Skeletal muscle satellite cell (primary cell): ENCODE results near the gene TAF1C.
A peak's percentile ranks its signal among the peaks of the same experiment; 100 is the strongest.

ENCODE experiments used
- H3K27me3 ChIP-seq: 2 replicates; pipeline ENCODE4 v1.7.0; 2013; ENCODE audit warnings: low read length; ENCODE audit not compliant: control insufficient read depth, insufficient read depth
- H3K36me3 ChIP-seq: 2 replicates; pipeline ENCODE4 v1.7.0; 2013; ENCODE audit warnings: mild to moderate bottlenecking, control low read depth, low read length; ENCODE audit not compliant: insufficient read depth
- H3K4me1 ChIP-seq: 2 replicates; pipeline ENCODE4 v1.7.0; 2013; ENCODE audit warnings: low read length; ENCODE audit not compliant: control insufficient read depth, insufficient read depth
- H3K4me2 ChIP-seq: 2 replicates; pipeline ENCODE4 v1.7.0; 2013; ENCODE audit warnings: mild to moderate bottlenecking, low read length
- H3K4me3 ChIP-seq: 2 replicates; pipeline ENCODE4 v1.7.0; 2013; ENCODE audit warnings: low read length
- H3K9ac ChIP-seq: 2 replicates; pipeline ENCODE4 v1.7.0; 2013; ENCODE audit warnings: mild to moderate bottlenecking, low read depth, low read length, moderate library complexity
- H3K9me3 ChIP-seq: replicated peaks from 2 replicates; pipeline ENCODE4 v1.7.0; 2013; ENCODE audit warnings: mild to moderate bottlenecking, control low read depth, low read length

TAF1C gene

DNA sequence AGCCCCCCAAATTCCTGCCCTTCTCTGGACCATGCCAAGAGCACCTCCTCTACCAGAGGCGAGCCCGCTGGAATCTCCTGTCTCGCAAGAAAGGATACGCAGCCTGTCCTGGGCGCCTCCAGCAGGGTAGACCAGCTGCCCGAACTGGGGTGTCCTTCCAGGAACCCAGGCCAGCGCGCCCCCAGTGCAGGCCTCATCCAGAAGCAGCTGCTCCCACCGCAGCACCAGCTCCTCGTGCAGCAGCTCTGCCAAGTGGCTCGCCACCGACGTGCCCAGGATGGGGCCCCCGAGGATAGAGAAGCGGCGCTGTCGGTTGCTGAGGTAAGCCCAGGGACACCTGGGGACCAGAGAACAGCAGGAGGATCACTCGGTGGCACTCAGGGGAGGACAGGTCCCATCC lies 4.8 kb downstream of the TAF1C start:
- Histone ChIP-seq H3K4me3 (no peak overlapping the region), H3K9me3 (no peaks in the 10 kb centered on the region), H3K9ac (no peak overlapping the region), H3K27me3 (no peaks in the 10 kb centered on the region), H3K4me2 (no peak overlapping the region), H3K4me1 (peaks cover 17% of the 10 kb centered on the region), H3K36me3 (peaks cover 55% of the 10 kb centered on the region)

- H3K9ac ChIP-seq: no peak overlapping the region
- H3K27me3 ChIP-seq: no peaks in the 10 kb centered on the region
- H3K36me3 ChIP-seq: peaks cover 55% of the 10 kb centered on the region
- H3K4me3 ChIP-seq: no peak overlapping the region
- H3K4me2 ChIP-seq: no peak overlapping the region
- H3K4me1 ChIP-seq: peaks cover 25% of the 10 kb centered on the region
- H3K9me3 ChIP-seq: no peaks in the 10 kb centered on the region
Measured at GRCh38 chr16:84181144-84181915, 5.5 kb downstream of the TAF1C start.

DNA sequence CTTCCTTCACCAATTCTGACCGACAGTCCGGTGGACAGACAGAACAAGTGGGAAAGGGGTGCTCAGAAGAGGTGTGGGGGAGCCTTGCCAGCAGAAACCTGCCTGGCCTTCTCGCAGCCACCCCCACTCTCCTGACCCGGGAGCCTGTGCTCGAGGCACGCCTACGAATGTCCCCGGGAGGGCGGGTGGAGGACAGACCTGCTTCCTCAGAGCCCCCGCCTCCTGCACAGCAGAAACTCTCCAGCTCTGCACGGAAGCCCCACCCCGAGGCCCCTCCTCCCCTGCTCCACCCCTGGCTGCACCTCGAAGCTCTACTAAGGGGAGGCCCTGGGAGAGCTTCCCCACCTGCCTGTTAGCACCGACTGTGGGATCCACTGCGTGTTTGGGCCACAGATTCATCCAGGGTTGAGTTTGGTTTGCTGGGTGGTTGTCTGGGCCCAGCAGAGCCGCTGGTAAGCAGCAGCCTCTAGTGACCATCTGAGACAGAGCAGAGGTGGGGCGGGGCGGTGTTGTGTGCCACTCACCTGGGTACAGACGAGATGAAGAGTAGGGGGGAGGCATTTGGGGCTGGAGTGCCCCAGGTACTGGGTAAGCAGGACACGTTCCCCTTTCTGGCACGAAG lies 6.2 kb downstream of the TAF1C start:
- Histone ChIP-seq H3K4me2 (no peak overlapping the region), H3K9ac (no peak overlapping the region), H3K9me3 (no peaks in the 10 kb centered on the region), H3K4me1 (peaks cover 27% of the 10 kb centered on the region), H3K36me3 (peaks cover 55% of the 10 kb centered on the region), H3K27me3 (no peaks in the 10 kb centered on the region), H3K4me3 (no peak overlapping the region)

GRCh38 chr16:84179612-84180320 lies 7.1 kb downstream of the TAF1C start:
- no peak overlapping the region for H3K9ac ChIP-seq
- no peaks in the 10 kb centered on the region for H3K9me3 ChIP-seq
- peaks cover 51% of the 10 kb centered on the region for H3K36me3 ChIP-seq
- peaks cover 32% of the 10 kb centered on the region for H3K4me1 ChIP-seq
- no peak overlapping the region for H3K4me3 ChIP-seq
- H3K4me2 ChIP-seq: no peak overlapping the region
- H3K27me3 ChIP-seq: no peaks in the 10 kb centered on the region

GRCh38 chr16:84178892-84179611 lies 7.8 kb downstream of the TAF1C start:
- Histone ChIP-seq H3K4me1 (peaks cover 32% of the 10 kb centered on the region), H3K4me3 (no peak overlapping the region), H3K9me3 (no peaks in the 10 kb centered on the region), H3K9ac (no peak overlapping the region), H3K36me3 (peaks cover 46% of the 10 kb centered on the region), H3K4me2 (no peak overlapping the region), H3K27me3 (peaks cover 4% of the 10 kb centered on the region)

DNA sequence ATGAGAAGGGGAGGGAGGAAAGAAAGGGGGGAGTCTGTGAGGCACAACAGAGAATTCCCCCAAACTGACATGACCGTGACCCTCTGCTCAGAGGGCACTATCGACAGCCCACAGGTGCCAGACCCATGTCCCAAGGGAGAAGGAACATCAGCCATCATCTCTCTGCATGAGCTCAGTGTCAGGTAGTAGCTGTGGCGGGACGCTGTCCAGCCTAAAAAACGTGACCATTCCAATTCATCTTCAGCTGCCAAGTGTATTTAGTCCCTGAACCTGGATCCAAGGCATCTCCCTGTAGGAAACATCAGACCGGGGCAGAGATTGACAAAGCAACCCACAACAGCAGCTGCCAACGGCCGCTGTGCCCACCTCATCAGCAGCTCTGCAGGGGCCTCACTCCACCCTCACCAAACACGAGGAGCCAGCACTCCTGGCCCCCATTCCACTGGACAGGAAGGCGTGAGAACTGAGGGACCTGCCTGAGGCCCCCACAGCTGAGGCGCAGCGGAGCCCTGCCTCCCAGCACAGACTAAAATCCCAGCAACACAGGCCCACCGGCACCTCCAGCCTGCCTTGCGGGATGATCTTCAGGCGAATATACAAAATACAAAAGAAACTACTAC lies 8.6 kb downstream of the TAF1C start:
- Histone ChIP-seq H3K9ac (no peak overlapping the region), H3K27me3 (peaks cover 4% of the 10 kb centered on the region), H3K9me3 (no peaks in the 10 kb centered on the region), H3K36me3 (peaks cover 43% of the 10 kb centered on the region), H3K4me2 (no peak overlapping the region), H3K4me1 (peaks cover 32% of the 10 kb centered on the region), H3K4me3 (no peak overlapping the region)

DNA sequence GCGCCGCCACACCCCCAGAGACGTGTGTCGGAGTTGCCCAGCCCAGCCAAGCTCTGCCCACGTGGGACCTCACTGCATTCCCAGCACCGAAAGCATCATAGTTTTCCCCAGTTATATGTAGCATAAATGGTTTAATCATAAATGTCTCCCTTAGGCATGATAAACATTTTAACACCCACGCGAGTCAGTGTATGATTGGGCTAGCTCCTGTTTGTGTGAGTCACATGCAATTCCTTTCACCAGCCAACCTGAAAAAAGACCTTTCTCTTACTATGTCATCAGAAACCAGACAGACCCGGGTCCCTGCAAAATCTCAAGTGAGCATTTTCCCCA lies 9.2 kb downstream of the TAF1C start:
- H3K9ac ChIP-seq: peak overlapping the region; percentile 54
- H3K36me3 ChIP-seq: peaks cover 38% of the 10 kb centered on the region
- no peaks in the 10 kb centered on the region for H3K9me3 ChIP-seq
- H3K4me2 ChIP-seq: peak overlapping the region; percentile 56
- no peak overlapping the region for H3K4me3 ChIP-seq
- peaks cover 32% of the 10 kb centered on the region for H3K4me1 ChIP-seq
- H3K27me3 ChIP-seq: peaks cover 4% of the 10 kb centered on the region

DNA sequence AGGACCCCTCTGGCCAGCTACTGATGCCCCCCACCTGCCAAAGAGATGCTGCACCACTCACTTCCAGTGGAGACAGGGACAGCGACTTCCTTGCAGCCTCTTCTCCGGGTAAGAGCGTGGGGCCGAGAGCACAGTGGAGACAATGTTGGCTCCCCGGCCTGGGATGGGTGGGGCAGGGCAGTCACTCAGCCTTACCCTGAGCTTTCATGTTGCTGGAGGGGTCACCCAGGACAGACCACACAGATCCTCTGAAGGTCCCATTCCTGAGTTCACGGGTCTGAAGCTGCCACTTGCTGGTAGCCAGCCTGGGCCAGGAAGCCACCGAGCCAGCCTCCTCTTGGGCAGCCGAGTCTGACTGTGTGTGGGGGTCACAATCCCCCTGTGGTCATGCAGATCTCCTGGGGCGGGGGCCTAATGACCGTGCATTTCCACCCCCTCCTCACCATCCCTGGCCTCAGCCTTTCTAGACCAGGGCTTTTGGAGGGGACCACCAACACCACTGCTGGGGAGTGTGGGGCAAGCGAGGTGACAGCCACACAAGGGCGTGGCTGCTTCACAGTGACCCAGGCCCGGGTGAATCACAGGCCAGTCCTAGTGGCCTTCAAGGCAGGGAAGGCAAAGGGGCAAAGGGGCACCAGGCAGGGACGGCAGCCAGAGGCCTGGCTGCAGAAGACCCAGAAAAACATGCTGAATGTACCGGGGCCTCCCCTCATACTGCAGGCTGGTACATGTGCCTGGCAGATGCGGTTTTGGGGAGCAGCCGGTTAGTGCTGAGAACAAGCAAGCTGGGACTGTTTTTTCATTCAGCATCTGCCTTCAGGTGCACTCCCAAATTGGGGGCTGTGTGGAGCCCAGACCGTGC lies 10.4 kb downstream of the TAF1C start:
- Histone ChIP-seq H3K36me3 (peaks cover 25% of the 10 kb centered on the region), H3K9me3 (no peaks in the 10 kb centered on the region), H3K4me1 (peaks cover 32% of the 10 kb centered on the region), H3K4me2 (peak overlapping the region; percentile 56), H3K4me3 (peak overlapping the region; percentile 35), H3K9ac (peak overlapping the region; percentile 34), H3K27me3 (peaks cover 6% of the 10 kb centered on the region)

DNA sequence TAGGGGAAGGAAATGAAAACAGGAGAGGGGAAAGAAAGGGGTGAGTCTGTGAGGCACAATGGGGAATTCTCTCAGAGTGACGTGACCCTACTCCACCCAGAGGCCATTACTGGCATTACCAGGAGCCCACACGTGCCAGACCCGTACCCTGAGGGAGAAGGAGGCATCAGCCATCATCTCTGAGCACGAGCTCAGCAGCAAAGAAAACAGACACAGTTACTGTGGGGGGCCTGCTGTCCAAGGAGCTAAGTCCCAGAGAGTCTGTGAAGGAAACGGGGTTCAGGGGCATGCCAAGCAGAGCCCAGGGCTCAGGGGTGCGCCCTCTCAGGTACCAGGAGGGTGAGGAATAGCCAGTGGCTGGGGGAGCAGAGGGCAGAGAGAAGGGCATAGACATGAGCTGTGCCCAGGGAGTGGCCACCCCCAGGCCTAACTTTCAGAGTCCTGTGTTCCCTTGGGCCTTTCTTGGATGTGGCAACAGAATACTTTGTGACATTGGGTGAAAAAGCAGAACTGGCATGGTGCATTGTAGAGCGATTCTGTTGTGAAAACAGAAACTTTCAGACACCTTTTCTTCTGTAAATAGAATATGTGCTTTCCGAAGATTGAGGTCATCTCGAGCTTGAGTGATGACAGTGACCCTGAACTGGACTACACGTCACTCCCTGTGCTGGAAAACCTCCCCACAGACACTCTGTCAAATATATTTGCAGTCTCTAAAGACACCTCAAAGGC lies 11.3 kb downstream of the TAF1C start:
- Histone ChIP-seq H3K36me3 (peaks cover 18% of the 10 kb centered on the region), H3K4me1 (peaks cover 32% of the 10 kb centered on the region), H3K27me3 (peaks cover 6% of the 10 kb centered on the region), H3K9ac (no peak overlapping the region), H3K9me3 (no peaks in the 10 kb centered on the region), H3K4me3 (no peak overlapping the region), H3K4me2 (no peak overlapping the region)

DNA sequence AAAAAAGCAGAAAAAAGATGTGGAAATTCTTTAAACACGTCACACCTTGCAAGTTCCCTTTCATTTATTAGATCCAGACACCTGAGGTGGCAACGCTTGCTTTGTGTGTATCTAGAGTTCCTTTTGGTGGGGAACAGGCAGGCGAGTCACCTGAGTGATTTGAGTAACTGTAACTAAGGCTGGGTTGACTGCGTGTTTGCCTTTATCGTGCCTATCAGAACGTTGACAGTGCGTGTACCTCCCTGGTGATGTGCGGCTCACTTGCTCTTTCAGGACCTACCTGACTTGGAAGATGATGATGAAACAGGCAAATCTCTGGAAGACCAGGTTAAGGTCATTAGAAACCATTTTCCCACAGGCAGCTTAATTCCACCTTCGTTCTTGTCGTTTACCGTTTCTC lies 12.5 kb downstream of the TAF1C start:
- Histone ChIP-seq H3K4me3 (no peak overlapping the region), H3K4me1 (peaks cover 32% of the 10 kb centered on the region), H3K4me2 (no peak overlapping the region), H3K36me3 (peaks cover 8% of the 10 kb centered on the region), H3K9ac (no peak overlapping the region), H3K9me3 (no peaks in the 10 kb centered on the region), H3K27me3 (peaks cover 6% of the 10 kb centered on the region)
